Testis (tissue), 2 donors: Measurements from ENCODE around the gene EFL1.

Source experiments
- POLR2A ChIP-seq: fragments of 450-650 bp; IDR thresholded peaks from one replicate; pipeline ENCODE4 v1.6.1; 2017; ENCODE audit warnings: antibody characterized with exemption, mild to moderate bottlenecking, moderate library complexity
- TF ChIP-seq, protein P1 (sequence below), 3 experiments: fragments of 450-650 bp in 2 of 3; fragments of 200-600 bp in 1 of 3; sonication (generic) in 1 of 3; IDR thresholded peaks; one replicate each; pipeline ENCODE4 v1.5.1; 2016 to 2019; ENCODE audit warnings: antibody characterized with exemption in 3 of 3, mild to moderate bottlenecking in 2 of 3, moderate library complexity in 1 of 3

DNA sequence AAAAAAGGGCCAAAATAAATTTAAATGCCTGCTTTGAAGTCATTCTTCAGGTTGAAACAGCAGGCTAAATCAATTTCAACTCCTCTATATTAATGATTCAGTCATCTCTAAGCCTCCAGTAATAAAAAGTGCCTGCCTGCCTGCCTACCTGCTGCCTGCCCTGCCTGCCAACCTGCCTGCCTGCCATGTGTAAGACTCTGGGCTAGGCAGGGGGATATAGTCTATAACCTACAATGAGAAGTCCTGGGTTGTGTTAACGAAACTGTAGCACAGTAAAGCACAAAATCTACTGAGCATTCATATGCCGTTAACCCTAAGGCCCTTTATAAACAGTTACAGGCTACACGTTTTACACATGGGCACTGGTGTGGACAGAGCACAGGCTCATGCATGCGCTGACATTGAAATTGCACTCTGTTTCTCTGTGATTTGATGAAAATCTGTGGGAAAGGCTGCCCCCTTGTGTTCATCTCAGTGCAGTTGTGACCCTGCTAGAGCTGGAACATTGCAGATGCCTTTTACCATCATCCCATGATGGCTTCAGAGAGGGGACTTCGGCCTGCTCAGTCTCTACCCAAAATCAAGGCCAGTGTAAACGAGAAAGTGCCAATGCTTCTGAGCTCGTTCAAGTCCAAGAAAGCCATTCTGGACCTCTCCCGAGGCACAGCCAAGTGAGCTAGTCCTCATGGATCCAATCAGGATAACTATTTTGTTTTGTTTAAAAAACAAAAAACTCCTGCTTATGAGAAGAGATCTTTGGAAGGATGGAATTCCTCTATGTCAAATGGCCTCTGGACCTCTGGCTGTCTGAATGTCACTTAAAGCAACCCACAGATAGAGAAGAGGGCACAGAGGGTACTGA lies 64.6 kb downstream of the EFL1 start:
- TF ChIP-seq, protein P1, sequence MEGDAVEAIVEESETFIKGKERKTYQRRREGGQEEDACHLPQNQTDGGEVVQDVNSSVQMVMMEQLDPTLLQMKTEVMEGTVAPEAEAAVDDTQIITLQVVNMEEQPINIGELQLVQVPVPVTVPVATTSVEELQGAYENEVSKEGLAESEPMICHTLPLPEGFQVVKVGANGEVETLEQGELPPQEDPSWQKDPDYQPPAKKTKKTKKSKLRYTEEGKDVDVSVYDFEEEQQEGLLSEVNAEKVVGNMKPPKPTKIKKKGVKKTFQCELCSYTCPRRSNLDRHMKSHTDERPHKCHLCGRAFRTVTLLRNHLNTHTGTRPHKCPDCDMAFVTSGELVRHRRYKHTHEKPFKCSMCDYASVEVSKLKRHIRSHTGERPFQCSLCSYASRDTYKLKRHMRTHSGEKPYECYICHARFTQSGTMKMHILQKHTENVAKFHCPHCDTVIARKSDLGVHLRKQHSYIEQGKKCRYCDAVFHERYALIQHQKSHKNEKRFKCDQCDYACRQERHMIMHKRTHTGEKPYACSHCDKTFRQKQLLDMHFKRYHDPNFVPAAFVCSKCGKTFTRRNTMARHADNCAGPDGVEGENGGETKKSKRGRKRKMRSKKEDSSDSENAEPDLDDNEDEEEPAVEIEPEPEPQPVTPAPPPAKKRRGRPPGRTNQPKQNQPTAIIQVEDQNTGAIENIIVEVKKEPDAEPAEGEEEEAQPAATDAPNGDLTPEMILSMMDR (IDR thresholded peaks at IDR 0.05), result peak; percentile 68 to 80 (median 72)
- TF ChIP-seq POLR2A, result no peak
